ENCODE results near the gene EXOC8.

DNA sequence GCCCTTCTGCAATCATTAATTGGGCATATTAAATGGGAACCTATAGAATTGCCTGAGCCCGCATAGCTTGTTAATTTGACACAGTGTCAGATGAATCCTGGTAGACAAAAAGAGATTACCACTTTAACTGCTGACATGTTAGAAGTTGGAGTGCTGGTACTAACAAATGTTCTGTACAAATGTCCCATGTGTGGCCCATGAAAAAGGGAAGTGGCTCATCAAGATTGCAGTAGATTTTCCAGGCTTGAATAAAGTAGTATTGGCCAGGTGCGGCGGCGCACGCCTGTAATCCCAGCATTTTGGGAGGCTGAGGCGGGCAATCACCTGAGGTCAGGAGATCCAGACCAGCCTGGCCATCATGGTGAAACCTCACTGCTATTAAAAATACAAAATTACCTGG is 51.0 kb downstream of the EXOC8 start:
- TF ChIP-seq EZH2 (IDR thresholded peaks at IDR 0.05; ENCODE audit: insufficient read depth, poor library complexity, severe bottlenecking) (no peak), EZH2phosphoT487 (IDR thresholded peaks at IDR 0.05; ENCODE audit: insufficient read depth, low read depth) (no peak)
